NCI-H1930 (cell line): ENCODE data around the gene PCGF3.
"Not testable (repeated sequence)": the region's sequence is repeated elsewhere in the genome, so short reads cannot be mapped to it uniquely, and the experiment has no call there.

ENCODE experiments used
- DNase-seq, 2 experiments: peaks; one replicate each; lab custom pipeline; 2025; lab: John Stamatoyannopoulos, UW

Gene PCGF3

GRCh38 chr4:742742-743311, 37.2 kb downstream of the PCGF3 start:
- no peak for DNase-seq

GRCh38 chr4:743463-744211, 38.0 kb downstream of the PCGF3 start:
- DNase-seq, result no peak

GRCh38 chr4:744212-744841, 38.7 kb downstream of the PCGF3 start:
- DNase-seq, result no peak

- no peak for DNase-seq
Observed at GRCh38 chr4:747546-748170, 42.0 kb downstream of the PCGF3 start.

- DNase-seq, result no peak
Observed at GRCh38 chr4:748461-748860, 42.8 kb downstream of the PCGF3 start.

- no peak for DNase-seq
Observed at GRCh38 chr4:749698-750666, 44.4 kb downstream of the PCGF3 start.

GRCh38 chr4:751676-752075, 46.0 kb downstream of the PCGF3 start:
- no peak for DNase-seq

GRCh38 chr4:752196-752861, 46.7 kb downstream of the PCGF3 start:
- no peak for DNase-seq

- not testable (repeated sequence) for DNase-seq
Observed at GRCh38 chr4:753186-753585, 47.6 kb downstream of the PCGF3 start.

- no peak for DNase-seq
Observed at GRCh38 chr4:754221-755120, 48.8 kb downstream of the PCGF3 start.

GRCh38 chr4:757111-757510, 51.5 kb downstream of the PCGF3 start:
- DNase-seq, result no peak

GRCh38 chr4:759810-760209, 54.2 kb downstream of the PCGF3 start:
- DNase-seq, result not testable (repeated sequence)

- DNase-seq, result no peak
Observed at GRCh38 chr4:760616-761015, 55.0 kb downstream of the PCGF3 start.

- DNase-seq, result no peak
Observed at GRCh38 chr4:761086-761485, 55.5 kb downstream of the PCGF3 start.

- DNase-seq, result no peak
Observed at GRCh38 chr4:761739-762138, 56.1 kb downstream of the PCGF3 start.

- no peak for DNase-seq
Observed at GRCh38 chr4:762211-763190, 56.9 kb downstream of the PCGF3 start.

- DNase-seq, result no peak
Observed at GRCh38 chr4:763191-763810, 57.7 kb downstream of the PCGF3 start.

GRCh38 chr4:763922-764321, 58.3 kb downstream of the PCGF3 start:
- DNase-seq, result no peak
